Stimulated activated CD8-positive, alpha-beta memory T cell treated with anti-CD3 and anti-CD28 coated beads, Interleukin-15, amount 100 ng/mL, for 24 hours (primary cell): ENCODE results near the gene SYT7.
"Not testable (repeated sequence)": the region's sequence is repeated elsewhere in the genome, so short reads cannot be mapped to it uniquely, and the experiment has no call there.

Source experiments
- DNase-seq: peaks from one replicate; pipeline ENCODE4 v3.0.0-alpha.2; 2020; ENCODE audit warnings: low read depth

The SYT7 gene

GRCh38 chr11:61475433-61475832, 105.4 kb downstream of the SYT7 start:
- DNase-seq: no peak

- DNase-seq: no peak
Measured at GRCh38 chr11:61474013-61474643, 106.7 kb downstream of the SYT7 start.

DNA sequence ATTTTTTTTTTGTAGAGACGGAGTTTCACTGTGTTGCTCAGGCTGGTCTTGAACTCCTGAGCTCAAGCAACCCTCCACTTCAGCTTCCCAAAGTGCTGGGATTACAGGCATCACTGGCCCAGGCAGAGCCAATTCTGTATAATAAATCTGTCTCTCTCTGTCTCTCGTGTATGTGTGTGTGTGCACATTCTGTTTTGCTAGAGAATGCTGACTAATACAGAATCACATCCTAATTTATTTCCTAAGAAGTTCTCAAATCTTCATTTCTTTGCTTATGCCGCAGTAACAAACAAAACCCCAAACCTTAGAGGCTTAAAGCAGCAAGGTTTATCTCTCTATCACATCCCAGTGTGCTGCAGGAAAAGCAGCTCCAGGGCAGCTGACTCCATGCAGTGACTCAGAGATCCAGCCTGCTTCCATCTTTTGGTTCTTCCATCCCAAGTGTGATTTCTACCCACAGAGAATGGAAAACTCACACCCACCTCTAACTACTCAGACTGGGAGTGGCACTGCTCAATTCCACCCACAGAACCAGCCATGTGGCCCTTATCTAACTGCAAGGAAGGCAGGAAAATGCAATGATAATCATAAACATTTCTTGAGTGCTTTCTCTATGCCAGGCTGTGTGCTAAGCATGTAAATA, 107.4 kb downstream of the SYT7 start:
- DNase-seq: no peak

DNA sequence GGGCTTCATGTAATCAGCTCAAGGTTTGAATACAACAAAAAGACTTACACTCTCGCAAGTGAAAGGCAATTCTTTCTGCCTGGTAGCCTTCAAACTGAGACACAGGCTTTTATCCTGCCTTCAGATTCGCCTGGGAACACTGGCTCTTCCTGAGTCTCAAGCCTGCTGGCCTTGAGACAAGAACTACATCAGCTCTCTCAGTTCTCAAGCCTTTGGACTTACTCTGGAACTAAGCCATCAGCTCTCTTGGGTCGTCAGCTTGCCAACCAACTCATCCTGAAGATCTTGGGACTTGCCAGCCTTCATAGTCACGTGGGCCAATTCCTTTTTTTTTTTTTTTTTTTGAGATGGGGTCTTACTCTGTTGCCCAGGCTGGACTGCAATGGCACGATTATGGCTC, 108.0 kb downstream of the SYT7 start:
- DNase-seq: no peak

GRCh38 chr11:61472282-61472681, 108.6 kb downstream of the SYT7 start:
- no peak for DNase-seq

- DNase-seq: no peak
Measured at GRCh38 chr11:61468002-61468401, 112.9 kb downstream of the SYT7 start.

DNA sequence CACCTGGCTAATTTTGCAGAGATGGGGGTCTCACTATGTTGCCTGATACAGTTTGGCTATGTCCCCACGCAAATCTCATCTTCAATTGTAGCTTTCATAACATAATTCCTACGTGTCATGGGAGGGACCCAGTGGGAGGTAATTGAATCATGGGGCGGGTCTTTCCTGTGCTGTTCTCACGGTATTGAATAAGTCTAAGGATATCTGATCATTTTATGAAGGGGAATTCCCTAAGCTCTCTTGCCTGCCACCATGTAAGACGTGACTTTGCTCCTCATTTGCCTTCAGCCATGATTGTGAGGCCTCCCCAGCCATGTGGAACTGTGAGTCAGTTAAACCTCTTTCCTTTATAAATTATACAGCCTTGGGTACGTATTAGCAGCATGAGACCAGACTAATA, 113.3 kb downstream of the SYT7 start:
- not testable (repeated sequence) for DNase-seq
